HG03066 (cell line): Measurements from ENCODE around the gene EXD3.

Experiments
- ATAC-seq: cut with Tn5 transposase; IDR thresholded peaks from one replicate; pipeline ENCODE4 v1.9.1; 2021; ENCODE audit warnings: low read depth; ENCODE audit not compliant: unreplicated experiment

EXD3 gene

GRCh38 chr9:137319739-137320551 lies 103.0 kb downstream of the EXD3 start:
- no peak for ATAC-seq

GRCh38 chr9:137319011-137319738 lies 103.8 kb downstream of the EXD3 start:
- no peak for ATAC-seq

DNA sequence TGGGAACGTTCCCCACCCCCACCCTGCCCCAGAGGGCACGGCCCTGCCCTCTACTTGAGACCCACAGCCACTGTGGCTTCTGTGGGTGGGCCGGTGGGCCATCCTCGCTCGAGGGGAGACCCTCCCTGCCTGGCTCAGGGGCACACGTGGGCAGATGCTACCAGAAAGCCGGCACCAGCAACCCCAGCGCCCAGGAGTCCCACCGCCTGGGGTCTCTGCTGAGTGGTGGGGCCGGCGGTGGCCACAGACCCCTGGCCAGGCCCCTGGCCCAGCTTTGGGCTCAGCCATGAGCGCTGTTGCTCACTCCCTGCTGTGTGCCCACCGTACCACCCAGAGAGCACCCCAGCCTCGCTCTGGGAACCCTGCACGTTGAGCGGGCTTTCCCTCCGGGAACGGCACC lies 104.4 kb downstream of the EXD3 start:
- no peak for ATAC-seq

DNA sequence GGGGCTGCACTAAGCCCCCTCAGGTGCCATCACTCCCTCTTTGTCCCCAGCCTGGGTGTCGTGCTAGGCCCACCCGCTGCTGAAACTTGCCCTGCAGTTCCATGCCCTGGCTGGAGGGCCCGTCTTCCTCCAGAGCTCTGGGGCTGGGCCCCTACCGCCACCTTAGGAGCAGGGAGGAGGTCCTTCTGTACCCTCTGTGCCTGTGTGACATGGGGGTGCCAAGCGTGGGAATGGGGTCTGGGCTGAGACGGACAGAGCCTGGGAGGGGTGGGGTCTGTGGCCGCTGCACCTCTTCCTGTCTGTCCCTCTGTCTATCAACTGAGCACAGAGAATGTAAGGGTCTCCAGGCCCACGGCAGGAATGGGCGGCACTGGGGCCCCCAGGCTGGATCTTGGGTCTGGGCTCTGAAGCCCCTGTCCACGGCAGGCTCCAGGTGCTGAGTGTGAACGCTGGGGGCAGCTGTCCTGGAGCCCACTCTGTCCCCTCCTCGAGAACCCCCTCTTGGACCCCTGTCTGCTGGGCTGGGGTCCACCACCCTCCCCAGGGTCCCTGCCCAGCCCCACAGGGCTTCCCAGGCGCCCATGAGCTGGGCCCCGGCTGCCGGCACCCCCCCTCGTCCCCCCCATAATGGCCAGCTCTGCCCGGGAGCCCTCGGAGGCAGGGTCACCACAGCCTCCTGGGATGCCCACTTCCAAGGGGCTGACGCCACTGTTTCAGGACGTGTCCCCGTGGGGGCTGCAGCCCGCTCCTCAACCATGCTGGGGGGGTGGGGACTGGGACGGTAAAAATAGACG lies 105.0 kb downstream of the EXD3 start:
- no peak for ATAC-seq

GRCh38 chr9:137317021-137317717 lies 105.8 kb downstream of the EXD3 start:
- no peak for ATAC-seq

GRCh38 chr9:137316012-137316981 lies 106.7 kb downstream of the EXD3 start:
- no peak for ATAC-seq

- ATAC-seq: no peak
Observed at GRCh38 chr9:137315581-137316011, 107.4 kb downstream of the EXD3 start.

DNA sequence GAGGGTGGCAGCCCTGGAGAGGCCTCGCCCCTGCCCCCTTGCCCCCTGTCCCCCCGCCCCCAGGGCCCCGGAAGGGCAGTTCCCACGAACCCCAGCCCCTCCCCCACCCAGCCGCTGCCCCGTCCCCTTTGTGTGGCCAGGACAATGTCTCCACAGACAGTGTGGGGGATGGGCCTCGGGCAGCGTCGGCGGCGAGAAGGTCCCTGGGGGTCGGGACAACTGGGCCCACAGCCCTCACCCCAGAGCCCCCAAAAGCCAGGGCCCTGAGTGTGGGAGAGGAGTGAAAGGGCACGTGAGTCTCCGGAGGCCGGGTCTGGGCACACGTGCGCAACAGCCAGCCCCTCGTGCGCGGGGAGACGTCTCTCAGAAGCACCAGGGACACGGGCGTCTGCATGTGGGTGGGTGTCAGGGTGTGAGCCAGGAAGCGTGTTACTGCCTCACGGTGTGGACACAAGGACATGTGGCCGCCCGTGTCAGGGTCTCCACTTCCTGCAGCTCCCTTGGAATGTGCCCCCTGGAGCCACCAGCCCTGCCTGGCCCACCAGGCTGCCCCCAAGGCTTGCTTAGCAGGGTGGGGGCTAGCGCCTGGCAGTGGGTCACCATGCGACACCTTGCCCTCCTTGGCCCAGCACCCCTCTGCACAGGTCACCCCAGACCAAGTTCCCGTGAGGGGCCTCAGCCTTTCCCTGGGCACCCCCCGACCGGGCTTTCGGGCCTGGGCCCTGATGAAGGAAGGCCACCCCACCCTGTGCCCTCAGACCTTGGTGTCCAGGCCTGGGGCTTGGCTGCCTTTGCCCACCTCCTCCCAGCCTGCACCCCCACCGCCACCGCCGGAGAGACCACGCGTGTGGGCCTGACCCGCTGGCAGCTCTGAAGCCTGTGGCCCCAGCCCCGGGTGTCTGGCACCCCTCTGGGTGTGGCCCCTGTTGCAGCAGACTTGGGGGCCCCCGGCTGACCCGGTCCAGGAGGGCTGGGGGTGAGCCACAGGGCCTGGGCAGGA lies 108.1 kb downstream of the EXD3 start:
- no peak for ATAC-seq

- ATAC-seq: no peak
Observed at GRCh38 chr9:137313956-137314560, 108.9 kb downstream of the EXD3 start.

- no peak for ATAC-seq
Observed at GRCh38 chr9:137313326-137313936, 109.5 kb downstream of the EXD3 start.

- ATAC-seq: no peak
Observed at GRCh38 chr9:137312852-137313325, 110.1 kb downstream of the EXD3 start.

GRCh38 chr9:137311986-137312851 lies 110.7 kb downstream of the EXD3 start:
- no peak for ATAC-seq

- no peak for ATAC-seq
Observed at GRCh38 chr9:137311171-137311985, 111.6 kb downstream of the EXD3 start.

GRCh38 chr9:137310189-137311052 lies 112.5 kb downstream of the EXD3 start:
- ATAC-seq: no peak
